A673 (cell line): ENCODE measurements around the gene GABRR1.

Experiments used
- EZH2 ChIP-seq: fragments of 200-600 bp; sonication (generic); IDR thresholded peaks from 2 replicates; pipeline ENCODE4 v1.6.1; 2017; ENCODE audit warnings: borderline replicate concordance, low read depth, mild to moderate bottlenecking, mixed read lengths, antibody characterized with exemption, low read length; ENCODE audit not compliant: poor library complexity, severe bottlenecking
- TF ChIP-seq, protein P1 (sequence below): fragments of 300-800, 200-600 bp; sonication (generic); conservative IDR thresholded peaks from 2 replicates; pipeline ENCODE4 v1.5.1; 2017; ENCODE audit warnings: low read depth, mild to moderate bottlenecking, antibody characterized with exemption, low read length, moderate library complexity, mixed read lengths

DNA sequence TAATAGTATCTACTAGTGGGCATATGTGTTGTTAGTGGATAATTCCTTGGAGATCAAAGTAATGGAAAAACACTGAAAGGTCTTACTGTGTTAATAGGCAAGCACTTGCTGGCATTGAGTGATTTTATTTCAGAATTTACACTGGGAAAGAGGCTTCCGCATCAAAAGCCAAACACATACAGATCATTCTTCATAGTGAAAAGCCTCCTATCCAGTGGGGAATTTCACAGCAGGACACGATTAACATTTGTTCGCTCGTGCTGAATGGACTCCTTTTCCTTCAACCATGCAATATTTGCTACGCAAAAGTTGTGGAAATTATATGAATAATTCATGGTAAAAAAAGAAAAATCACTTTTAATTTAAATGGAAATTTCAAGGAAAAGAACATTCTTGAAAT, 26.4 kb downstream of the GABRR1 start:
- no peak for TF ChIP-seq EZH2
- TF ChIP-seq, protein P1, sequence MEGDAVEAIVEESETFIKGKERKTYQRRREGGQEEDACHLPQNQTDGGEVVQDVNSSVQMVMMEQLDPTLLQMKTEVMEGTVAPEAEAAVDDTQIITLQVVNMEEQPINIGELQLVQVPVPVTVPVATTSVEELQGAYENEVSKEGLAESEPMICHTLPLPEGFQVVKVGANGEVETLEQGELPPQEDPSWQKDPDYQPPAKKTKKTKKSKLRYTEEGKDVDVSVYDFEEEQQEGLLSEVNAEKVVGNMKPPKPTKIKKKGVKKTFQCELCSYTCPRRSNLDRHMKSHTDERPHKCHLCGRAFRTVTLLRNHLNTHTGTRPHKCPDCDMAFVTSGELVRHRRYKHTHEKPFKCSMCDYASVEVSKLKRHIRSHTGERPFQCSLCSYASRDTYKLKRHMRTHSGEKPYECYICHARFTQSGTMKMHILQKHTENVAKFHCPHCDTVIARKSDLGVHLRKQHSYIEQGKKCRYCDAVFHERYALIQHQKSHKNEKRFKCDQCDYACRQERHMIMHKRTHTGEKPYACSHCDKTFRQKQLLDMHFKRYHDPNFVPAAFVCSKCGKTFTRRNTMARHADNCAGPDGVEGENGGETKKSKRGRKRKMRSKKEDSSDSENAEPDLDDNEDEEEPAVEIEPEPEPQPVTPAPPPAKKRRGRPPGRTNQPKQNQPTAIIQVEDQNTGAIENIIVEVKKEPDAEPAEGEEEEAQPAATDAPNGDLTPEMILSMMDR, result no peak
